RPMI8226 (cell line): ENCODE data around the gene THRA.

Experiments
- DNase-seq: peaks from one replicate; pipeline ENCODE4 v3.0.0-alpha.2; 2015

The THRA gene

DNA sequence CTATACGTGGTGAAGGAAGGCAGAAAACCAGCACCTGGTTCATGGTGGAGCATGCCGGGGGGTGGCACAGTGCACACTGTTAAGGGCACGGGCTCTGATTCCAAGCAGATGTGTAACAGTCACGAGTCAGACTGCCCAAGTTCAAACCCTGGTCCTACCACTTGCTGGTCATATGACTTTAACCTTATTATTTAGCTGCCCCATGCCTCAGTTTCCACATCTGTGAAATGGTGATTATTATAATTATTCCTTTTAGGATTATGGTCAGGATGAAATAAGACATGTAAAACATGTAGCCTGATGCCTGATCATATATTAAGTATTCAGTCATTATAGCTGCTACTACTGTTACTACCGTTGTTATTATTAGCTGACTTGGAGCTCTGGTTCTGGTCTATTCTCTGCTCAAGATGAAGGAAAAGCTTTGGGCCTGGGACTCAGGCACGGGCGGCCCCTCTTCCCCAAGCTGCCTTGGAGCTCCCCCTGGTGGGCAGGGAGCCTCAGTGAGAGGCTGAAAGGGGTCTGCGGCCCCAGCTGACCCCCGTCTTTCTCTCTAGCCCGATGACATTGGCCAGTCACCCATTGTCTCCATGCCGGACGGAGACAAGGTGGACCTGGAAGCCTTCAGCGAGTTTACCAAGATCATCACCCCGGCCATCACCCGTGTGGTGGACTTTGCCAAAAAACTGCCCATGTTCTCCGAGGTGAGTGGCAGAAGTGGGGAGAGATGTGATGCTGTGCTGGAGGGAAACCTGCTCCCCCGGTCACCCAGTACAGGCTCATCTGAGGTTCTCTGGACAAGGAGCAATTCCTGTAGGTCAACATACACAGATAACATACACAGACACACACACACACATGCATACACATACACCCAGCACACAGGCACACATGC is 23.6 kb downstream of the THRA start:
- peak; percentile 51 for DNase-seq

DNA sequence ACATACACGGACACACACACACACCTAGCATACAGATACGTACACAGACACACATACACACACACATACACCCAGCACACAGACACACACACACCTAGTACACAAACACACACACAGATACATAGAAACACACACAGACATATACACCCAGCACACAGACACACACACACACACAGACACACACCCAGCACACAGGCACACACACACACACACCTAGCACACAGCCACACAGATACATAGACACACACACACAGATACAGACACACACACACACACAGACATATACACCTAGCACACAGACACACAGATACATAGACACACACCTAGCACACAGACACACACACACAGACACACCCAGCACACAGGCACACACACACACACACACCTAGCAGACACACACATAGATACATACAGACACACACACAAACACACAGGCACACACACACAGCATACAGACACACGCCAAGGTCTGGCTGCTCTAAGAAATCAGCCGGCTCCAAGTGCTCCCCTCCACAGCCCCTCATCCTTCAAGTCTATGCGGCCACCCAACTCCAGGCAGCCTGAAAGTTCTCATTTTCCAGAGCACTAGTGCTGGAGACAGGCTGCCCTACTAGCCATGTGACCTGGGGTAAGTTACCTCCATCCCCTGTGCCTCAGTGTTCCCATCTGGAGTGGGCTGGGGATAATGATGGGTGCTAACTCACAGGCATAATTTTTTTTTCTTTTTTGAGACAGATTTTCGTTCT is 24.5 kb downstream of the THRA start:
- DNase-seq: no peak

DNA sequence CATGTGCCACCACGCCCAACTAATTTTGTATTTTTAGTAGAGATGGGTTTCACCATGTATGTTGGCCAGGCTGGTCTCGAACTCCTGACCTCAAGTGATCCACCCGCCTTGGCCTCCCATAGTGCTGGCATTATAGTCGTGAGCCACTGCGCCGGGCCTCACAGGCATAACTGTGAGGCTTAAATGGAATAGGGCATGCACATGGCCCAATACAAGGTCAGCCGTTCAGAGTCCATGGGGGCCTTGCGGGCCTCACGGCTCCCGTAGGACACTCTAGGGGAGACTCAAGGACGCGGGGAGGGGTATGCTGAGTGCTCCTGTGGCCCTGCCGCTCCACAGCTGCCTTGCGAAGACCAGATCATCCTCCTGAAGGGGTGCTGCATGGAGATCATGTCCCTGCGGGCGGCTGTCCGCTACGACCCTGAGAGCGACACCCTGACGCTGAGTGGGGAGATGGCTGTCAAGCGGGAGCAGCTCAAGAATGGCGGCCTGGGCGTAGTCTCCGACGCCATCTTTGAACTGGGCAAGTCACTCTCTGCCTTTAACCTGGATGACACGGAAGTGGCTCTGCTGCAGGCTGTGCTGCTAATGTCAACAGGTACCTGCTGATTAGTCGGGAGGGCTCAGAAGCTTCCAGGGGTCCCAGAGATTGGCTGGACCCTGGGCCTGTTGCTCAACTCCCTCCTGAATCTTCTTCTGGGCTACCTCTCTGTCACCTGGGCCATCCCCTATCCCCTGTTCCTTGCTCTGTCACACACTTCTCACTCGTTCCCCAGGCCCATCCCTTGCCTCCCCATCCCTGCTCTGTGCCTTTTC is 25.3 kb downstream of the THRA start:
- no peak for DNase-seq

DNA sequence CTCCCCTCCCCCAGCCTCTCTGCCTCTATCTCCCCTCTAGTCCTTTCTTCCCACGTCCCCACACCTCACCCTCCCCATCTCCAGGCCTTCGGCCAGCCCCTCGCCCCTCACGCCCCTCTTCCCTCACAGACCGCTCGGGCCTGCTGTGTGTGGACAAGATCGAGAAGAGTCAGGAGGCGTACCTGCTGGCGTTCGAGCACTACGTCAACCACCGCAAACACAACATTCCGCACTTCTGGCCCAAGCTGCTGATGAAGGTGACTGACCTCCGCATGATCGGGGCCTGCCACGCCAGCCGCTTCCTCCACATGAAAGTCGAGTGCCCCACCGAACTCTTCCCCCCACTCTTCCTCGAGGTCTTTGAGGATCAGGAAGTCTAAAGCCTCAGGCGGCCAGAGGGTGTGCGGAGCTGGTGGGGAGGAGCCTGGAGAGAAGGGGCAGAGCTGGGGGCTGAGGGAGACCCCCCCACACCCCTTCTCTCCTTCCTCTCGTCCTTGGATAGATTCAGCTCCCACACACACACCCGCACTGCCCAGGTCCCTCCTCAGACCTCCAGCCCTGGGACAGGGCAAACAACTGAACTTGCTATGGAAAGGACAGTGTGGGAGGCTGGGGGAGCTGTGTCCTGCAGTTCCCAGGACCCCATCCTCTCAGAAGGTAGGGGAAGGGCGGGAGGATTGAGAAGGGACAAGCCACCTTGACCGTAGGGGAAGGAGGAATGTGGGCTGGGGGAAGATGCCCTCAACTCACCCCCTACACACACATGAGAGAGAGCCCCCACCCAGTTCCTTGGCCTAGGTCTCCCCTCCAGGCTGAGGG is 26.5 kb downstream of the THRA start:
- DNase-seq: no peak

DNA sequence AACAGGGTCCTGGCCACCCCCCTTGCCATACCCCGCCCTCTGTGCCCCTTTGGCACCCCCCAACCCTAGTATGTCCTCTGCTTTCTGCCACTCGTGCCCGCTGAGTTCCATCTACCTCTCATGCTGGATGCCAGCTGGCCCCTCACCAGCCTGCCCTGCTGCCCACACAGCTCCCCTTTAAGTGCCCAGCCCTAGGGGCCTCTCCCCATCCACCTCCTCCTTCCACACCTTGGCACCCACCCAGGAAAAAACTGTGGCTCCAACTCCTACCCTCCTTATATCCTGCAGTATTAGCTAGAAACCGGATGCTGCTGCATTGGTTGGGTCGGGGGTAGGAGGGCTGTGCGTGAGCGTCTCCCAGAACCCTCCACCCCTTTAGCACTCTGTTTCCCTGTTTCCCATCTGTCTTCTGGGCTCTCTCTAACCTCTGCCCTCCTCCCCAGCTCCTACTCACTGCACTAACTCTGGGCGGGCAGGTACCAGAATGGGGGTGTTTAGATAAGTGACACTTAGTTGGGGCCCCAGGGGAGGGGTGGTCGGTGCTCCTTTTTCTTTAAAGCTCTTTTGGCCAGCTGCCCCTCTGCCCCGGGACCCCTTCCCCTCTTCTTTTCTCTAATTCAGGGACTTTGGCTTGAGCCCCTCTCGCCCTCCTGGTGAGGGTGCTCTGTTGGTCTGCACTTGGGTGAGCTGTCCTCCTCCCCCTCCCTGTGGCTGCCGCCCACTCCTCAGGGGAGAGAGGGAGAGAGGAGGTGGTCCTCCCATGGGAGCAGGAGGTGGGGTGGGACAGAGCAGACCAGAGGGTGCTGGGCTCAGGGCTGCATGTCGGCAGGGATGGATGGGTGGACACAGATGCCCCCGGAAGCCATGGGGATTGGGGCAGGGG is 27.7 kb downstream of the THRA start:
- DNase-seq: no peak

DNA sequence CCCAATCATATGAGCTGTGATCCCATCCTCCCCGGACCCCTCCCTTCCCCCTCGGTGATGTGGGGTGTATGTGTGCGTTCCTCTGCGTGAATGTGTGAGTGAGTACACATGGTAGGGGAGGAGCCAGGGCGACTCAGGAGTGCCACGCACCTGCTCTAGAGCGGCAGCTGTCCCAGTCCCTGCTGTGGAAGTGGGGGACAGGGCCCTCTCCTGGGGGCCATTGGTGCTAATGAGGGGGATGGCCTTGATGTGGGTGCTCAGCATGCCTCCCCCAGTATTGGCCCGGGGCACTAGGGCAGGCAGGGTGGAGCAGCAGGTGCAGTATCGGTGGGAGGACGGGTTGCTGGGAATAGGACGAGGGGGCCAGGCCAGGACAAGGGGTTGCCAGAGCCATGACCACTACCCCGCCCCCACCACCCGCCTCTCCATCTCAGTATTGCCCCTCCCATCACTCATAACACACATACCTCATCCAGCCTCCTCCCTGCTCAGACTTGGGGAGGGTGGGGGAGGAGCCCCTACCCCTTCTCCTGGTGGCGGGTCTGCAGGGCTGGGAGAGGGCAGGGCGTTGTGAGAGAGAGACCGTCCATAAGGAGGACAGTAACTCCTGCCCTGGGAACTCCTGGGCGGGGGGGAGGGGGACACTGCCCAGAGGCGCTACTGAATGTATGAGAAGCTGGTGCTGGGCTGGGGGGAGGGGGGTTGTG is 29.1 kb downstream of the THRA start:
- no peak for DNase-seq

DNA sequence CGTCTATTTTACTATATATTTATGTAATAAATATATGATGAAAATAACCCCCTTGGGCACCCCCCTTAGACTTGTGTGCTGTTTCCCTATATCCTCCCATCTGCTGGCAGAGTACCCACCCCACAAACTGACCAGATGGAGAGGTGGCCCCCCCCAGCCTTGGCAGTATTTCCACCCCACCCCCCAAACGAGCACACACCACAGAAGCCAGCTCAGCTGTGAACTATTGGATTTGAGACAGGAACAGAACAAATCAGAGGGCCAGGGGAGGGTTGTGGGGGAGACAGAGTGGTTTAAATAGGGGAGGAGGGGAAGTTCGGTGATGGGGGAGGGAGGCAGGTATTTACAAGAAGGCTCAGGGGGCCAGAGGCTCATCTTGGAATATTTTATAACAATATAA is 29.8 kb downstream of the THRA start:
- no peak for DNase-seq

DNA sequence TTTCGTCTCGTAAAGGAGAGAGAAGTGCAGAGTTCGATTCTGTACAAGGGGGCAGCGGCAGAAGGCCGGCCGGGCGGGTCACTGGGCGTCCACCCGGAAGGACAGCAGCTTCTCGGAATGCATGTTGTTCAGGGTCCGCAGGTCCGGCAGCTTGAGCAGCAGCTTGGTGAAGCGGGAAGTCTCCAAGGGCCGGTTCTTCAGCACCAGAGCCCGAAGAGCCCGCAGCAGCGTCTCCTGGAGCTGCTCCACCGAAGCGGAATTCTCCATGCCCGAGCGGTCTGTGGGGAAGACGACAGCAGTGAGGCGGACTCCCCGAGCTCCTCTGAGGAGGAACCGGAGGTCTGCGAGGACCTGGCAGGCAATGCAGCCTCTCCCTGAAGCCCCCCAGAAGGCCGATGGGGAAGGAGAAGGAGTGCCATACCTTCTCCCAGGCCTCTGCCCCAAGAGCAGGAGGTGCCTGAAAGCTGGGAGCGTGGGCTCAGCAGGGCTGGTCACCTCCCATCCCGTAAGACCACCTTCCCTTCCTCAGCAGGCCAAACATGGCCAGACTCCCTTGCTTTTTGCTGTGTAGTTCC is 30.3 kb downstream of the THRA start:
- no peak for DNase-seq

DNA sequence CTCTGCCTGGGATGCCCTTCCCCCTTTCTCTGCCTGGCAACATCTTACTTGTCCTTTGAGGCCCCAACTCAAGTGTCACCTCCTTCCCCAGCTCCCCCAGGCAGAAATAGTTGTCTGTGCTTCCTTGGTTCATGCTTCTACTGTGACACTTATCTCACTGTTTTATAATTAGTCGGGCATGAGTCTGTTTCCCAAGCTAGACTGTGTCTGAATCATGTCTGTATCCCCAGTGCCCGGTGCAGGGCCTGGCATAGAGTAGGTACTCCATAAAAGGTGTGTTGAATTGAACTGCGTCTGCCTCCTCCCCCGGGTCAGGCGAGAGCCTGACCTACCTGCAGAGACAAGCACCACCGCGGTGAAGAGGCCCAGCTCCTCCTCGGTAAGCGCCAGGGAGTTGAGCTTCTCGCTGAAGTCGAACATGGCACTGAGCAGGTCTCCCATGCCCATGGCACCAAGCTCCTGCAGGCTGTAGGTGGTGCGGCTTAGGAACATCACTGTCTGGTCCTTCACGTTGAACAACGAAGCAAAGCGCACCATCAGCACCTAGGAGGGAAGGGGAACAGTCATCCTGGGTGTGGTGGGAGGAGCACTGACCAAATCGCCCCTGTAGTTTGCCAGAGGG is 30.9 kb downstream of the THRA start:
- no peak for DNase-seq

DNA sequence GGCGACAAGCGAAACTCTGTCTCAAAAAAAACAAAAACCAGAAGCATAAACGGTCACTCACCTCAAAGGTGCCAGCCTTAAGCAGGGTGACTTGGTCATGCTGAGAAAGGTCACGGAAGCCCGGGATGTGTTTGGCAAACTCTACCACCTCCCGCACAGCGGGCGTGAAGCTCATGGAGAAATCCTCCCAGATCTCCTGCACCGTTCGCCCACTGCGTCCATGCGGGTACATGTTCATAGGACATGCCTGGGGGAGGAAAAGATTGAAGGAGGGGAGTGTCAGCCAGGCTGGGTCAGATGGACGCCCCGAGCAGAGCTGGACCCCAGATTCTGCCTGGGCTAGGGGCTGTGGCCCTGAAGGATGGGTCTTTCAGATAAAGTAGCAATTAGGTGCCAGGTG is 32.1 kb downstream of the THRA start:
- no peak for DNase-seq

DNA sequence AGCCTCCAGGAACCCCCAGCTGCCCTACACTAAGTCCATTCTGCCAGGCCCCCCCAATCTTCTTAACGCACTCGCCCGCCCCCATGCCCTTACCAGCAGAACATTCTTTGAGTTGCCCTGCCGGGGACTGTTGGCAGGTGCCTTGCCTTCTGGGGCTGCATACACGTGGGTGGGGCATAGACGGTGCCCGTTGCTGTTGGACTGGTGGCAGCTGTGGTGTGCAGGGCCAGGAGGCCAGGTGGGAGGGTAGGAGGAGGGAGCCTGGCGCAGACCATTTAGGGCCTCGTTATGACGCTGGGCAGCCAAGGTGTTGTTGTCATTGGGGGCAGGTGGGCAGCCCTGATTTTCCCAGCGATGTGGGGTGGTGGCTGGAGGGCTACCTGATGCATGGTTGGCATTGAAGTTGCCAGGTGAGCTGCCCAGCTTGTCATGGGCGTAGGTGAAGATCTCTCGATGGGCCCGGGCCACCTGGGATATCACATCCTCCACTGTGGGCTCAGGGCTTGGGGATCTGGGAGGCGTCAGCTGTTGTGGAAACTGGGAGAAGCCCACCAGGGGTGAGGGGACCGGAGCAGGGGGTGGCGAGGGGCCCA is 32.7 kb downstream of the THRA start:
- DNase-seq: no peak

DNA sequence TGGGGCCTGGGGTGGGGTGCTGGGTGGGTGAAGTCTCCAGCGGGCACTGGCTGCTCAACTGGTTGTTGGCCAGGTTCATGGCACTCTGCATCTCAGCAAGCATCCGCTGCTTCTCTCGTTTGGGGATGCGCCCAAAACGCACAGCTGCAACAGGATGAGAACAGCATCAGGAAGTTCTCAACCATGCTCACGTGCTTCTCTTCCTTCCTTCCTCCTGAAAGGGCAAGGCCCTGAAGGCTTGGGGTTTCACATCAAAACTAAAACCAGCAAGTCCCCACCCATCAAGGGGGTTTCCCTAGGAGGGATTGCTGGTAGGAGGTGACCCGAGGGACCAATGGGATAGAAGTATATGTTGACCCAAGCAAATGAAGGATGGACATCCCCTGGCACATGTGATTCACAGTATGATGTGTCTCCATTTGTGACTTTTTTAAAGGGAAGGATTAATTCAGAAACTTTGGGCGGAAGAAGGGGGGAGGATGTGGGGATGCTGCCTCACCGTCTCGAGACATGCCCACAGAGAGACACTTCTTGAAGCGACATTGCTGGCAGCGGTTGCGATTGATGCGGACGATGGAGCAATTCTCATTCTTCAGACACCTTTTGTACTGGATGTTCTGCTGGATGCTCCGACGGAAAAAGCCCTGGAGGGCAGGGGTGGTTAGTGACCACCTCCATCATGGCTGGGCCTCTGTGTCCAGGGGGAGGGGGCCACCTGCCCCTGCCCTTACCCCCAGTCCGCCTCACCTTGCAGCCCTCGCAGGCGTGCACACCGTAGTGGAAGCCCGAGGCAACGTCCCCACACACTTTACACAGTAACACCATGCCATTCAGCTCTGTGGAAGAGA is 33.4 kb downstream of the THRA start:
- DNase-seq: no peak

DNA sequence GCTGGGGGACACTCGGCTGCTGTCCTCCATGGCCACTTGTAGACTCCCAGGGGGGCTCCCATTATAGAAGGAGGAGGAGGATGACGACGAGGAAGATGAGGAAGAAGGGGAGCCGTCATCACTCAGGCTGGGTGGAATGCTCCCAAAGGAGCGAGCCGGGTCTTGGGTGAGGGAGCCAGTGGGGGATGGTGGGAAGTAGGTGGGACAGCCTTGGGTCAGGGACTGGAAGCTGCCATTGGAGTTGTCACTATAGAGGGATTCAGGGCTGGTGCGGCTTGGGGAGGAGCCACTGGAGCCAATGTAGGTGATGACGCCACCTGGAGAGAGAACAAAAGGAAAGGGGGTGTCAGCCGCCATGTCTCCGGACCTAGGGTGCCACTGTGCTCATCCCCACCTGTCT is 34.3 kb downstream of the THRA start:
- DNase-seq: no peak

DNA sequence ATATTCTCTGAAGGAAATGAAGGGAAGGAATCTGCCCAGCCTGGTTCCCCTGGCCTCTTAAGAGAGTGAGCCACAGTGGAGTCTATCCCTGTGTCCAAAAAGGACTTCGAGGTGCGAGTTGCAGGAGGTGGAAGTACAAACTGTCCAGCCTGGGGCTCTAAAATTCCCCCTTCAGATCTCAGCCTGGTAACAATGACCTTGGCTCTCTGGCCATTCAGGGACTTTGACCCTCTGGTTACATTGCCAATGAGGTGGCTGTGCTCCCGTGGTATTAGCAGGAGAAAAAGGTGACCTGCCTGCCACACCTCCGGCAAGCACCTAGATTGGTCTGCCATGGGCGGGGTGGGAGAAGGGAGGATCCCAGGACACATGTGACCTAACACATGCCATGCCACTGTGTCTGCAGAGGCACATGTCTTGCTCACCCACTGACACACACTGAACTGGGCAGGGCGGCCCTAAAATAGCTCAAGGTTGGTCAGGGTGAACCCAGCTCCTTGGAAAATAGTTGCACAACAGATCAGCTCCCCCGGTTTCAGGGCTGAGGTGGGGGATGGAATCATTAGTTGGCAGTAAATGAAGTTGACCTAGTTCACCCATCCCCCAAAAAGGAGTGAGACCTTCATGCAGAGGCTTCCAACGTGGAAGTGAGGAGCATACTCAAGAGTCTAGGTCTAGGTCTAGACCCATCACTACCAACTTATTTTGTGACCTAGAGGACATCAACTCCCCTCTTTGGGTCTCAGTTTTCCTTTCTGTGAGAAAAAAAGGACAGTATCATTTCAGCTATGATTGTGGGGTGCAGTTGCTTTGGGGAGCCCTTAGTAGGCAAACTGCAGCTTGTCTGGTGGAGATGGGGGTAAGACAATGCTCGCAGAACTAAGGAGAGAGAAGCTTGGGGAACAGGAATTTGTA is 35.4 kb downstream of the THRA start:
- peak; percentile 74 for DNase-seq

DNA sequence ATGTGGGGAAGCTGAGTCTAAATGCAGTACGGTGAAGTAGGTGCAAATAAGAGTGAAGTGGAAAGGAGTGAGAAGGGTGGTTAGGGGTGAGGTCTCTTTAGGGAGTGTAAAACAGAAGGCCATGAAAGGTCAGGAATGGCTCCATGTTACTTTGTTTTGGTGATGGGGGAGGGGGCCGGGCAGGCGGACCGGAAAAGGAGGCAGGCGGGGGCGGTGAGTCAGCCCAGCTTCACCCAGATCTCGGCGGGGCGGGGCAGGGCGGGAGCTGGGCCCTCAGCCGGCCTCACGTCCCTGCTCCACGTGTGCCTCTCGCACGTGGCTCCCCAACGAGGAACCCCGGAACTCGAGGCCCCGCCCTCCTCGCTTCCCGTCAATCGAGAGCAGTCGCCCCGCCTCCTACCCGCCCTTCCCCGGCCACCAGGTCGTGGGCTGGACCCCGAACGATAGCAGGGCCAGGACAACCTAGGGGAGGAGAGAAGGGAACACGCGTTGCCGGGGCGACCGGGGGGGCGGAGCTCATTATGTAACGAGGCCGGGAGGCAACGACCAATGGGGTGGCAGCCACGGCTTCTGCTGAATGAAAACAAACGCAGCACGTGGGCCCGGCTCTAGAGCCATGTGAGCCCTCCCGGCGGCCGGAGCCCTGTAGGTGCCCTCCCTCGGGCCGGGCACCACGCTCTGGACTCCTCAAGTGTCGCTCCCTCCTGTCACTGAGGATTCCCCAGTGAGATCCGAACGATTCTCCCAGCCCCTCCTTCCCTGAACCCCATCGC is 36.3 kb downstream of the THRA start:
- peak; percentile 100 for DNase-seq

DNA sequence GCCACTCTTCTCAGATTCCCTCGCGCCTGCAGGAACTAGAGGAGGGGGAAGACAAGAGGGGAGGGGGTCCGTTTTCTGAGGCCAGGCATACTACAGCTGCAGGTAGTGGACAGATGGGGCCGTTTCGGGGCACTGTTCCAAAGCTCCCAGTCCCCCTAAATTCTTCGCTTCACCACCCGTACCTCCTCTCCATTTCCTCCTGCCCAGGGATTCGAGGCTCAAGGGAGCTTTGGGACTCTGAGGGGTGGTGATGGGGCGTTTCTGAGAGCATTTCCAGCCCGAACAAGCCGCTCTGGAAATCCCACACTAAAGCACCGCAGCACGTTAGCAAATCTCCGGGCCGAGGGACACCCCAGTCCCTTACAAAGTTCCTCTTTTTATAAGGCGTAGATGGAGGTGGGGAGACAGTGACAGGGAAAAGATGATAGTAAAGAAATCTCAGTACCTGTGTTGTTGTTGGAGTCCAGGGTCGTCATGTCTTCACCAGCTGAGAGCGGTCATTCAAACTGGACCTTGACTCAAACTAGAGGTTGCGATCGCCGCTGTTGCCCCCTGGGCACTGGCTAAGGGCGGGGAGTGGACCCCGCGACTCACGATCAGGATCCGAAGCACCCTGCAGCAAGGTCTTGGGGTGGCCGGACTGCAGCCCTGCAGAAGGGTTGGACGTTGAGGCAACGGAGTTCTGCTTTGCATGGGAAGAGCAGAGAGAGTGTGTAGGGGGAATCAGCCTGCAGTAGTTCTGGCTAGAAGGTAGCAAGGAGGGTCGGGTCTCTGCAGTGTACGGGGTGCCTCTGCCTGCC is 37.1 kb downstream of the THRA start:
- peak; percentile 35 for DNase-seq
